Fibroblast of lung (primary cell): ENCODE data around the gene NFIC. TPM values are rescaled to one million over a fixed set of nuclear protein-coding genes. Genes with fewer than 3 reads are reported as not detected.

ENCODE experiments used
- DNase-seq, 2 donors: peaks; one replicate each; pipeline versions ENCODE4 v3.0.0 to v3.0.0-alpha.2; 2010; ENCODE audit warnings: low read depth in 2 of 2
- H2AFZ ChIP-seq: 2 replicates; pipeline ENCODE4 v1.5.1; 2012; ENCODE audit warnings: low read length, control low read depth, inconsistent platforms
- H3K27ac ChIP-seq: 2 replicates; pipeline ENCODE4 v1.5.1; 2011; ENCODE audit warnings: low read length, control low read depth; ENCODE audit not compliant: insufficient read depth
- H3K27me3 ChIP-seq: 2 replicates; pipeline ENCODE4 v1.5.1; 2011; ENCODE audit warnings: mild to moderate bottlenecking, low read length; ENCODE audit not compliant: control insufficient read depth, insufficient read depth
- H3K36me3 ChIP-seq: 2 replicates; pipeline ENCODE4 v1.5.1; 2011; ENCODE audit warnings: low read length; ENCODE audit not compliant: control insufficient read depth, insufficient read depth
- H3K4me1 ChIP-seq: 2 replicates; pipeline ENCODE4 v1.5.1; 2011; ENCODE audit warnings: low read length; ENCODE audit not compliant: control insufficient read depth, insufficient read depth; ENCODE audit errors: extremely low read depth
- H3K4me2 ChIP-seq: 2 replicates; pipeline ENCODE4 v1.5.1; 2011; ENCODE audit warnings: low read length, control low read depth; ENCODE audit not compliant: insufficient read depth; ENCODE audit errors: extremely low read depth
- H3K4me3 ChIP-seq, 4 experiments: fragments of 200-600 bp in 1 of 4; sonication (generic) in 1 of 4; replicated peaks in 1 of 4; 2 replicates each; pipeline ENCODE4 v1.5.1; 2011 to 2016; ENCODE audit warnings: low read length in 4 of 4, low read depth in 3 of 4, mild to moderate bottlenecking in 3 of 4, control low read depth in 2 of 4, inconsistent platforms in 1 of 4, mixed read lengths in 1 of 4; ENCODE audit not compliant: insufficient read depth in 1 of 4; ENCODE audit errors: control extremely low read depth in 1 of 4
- H3K79me2 ChIP-seq: 2 replicates; pipeline ENCODE4 v1.5.1; 2012; ENCODE audit warnings: mild to moderate bottlenecking, low read length, inconsistent platforms; ENCODE audit not compliant: control insufficient read depth, insufficient read depth
- H3K9ac ChIP-seq: 2 replicates; pipeline ENCODE4 v1.5.1; 2011; ENCODE audit warnings: mild to moderate bottlenecking, low read length, control low read depth; ENCODE audit not compliant: insufficient read depth
- H3K9me3 ChIP-seq: 2 replicates; pipeline ENCODE4 v1.5.1; 2012; ENCODE audit warnings: low read depth, low read length; ENCODE audit not compliant: control insufficient read depth, insufficient read depth
- H4K20me1 ChIP-seq: 2 replicates; pipeline ENCODE4 v1.5.1; 2011; ENCODE audit warnings: low read length; ENCODE audit not compliant: control insufficient read depth, insufficient read depth; ENCODE audit errors: extremely low read depth
- EZH2 ChIP-seq: IDR thresholded peaks from 2 replicates; pipeline ENCODE4 v1.5.1; 2012; ENCODE audit warnings: low read length, control low read depth, mild to moderate bottlenecking; ENCODE audit errors: missing control alignments
- polyA plus RNA-seq, 2 donors: library from polyadenylated mRNA; depleted of rRNA in 1 of 2; stranded (reverse) in 1 of 2; unstranded in 1 of 2; fragments of >200 nt; gene quantifications; 2 replicates each; pipeline ENCODE4 v1.2.1, GENCODE V29; 2011 to 2012; ENCODE audit warnings: missing spikeins in 1 of 2
- total RNA-seq: library from RNA; depleted of rRNA; stranded (reverse); fragments of >200 nt; gene quantifications from 2 replicates; pipeline ENCODE4 v1.2.1, GENCODE V29; 2014
- TF ChIP-seq, protein P1 (sequence below), 2 donors: IDR thresholded peaks in 1 of 2; conservative IDR thresholded peaks in 1 of 2; 1 replicate in 1 of 2; 2 replicates in 1 of 2; pipeline ENCODE4 v1.5.1; 2011 to 2012; ENCODE audit warnings: low read length in 2 of 2, control low read depth in 1 of 2, inconsistent platforms in 1 of 2, low read depth in 1 of 2, mild to moderate bottlenecking in 1 of 2

Gene NFIC
- total and polyA plus RNA-seq, 2 donors (not counting 1 experiment from before 2014, with no cell fraction given), result 7.9 to 66.4 TPM

DNA sequence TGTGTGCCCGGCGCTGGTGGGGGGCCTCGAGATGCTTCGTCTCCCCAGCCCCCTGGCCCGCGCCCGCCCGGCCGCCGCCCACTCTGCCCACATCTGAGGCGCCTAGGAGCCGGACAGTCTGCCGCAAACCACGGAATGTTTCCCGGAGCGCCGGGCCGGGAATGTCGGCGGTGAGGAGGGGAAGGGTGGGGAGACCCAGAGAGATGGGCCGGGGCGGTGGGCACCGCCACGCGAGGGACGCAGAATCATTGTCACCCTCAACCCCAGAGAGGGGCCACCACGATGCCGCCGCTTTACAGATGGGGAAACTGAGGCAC is 46.1 kb upstream of the NFIC start:
- Histone ChIP-seq H3K9me3 (no peaks in the 10 kb centered on the region), H3K9ac (no peak overlapping the region), H3K4me3 (no peak overlapping the region), H2AFZ (no peak overlapping the region), H3K27ac (no peak overlapping the region), H3K79me2 (no peaks in the 10 kb centered on the region), H3K4me1 (no peaks in the 10 kb centered on the region), H3K27me3 (no peaks in the 10 kb centered on the region), H3K4me2 (no peak overlapping the region), H3K36me3 (no peaks in the 10 kb centered on the region), H4K20me1 (no peaks in the 10 kb centered on the region)
- peak in 1 of 2 donors; percentile 54 for DNase-seq
- TF ChIP-seq, protein P1, sequence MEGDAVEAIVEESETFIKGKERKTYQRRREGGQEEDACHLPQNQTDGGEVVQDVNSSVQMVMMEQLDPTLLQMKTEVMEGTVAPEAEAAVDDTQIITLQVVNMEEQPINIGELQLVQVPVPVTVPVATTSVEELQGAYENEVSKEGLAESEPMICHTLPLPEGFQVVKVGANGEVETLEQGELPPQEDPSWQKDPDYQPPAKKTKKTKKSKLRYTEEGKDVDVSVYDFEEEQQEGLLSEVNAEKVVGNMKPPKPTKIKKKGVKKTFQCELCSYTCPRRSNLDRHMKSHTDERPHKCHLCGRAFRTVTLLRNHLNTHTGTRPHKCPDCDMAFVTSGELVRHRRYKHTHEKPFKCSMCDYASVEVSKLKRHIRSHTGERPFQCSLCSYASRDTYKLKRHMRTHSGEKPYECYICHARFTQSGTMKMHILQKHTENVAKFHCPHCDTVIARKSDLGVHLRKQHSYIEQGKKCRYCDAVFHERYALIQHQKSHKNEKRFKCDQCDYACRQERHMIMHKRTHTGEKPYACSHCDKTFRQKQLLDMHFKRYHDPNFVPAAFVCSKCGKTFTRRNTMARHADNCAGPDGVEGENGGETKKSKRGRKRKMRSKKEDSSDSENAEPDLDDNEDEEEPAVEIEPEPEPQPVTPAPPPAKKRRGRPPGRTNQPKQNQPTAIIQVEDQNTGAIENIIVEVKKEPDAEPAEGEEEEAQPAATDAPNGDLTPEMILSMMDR (conservative IDR thresholded peaks at IDR 0.05 in 1 of 2, IDR thresholded peaks at IDR 0.05 in 1 of 2; ENCODE audit: low read depth in 1 of 2, low read length in 2 of 2), result no peak
- no peak for TF ChIP-seq EZH2

DNA sequence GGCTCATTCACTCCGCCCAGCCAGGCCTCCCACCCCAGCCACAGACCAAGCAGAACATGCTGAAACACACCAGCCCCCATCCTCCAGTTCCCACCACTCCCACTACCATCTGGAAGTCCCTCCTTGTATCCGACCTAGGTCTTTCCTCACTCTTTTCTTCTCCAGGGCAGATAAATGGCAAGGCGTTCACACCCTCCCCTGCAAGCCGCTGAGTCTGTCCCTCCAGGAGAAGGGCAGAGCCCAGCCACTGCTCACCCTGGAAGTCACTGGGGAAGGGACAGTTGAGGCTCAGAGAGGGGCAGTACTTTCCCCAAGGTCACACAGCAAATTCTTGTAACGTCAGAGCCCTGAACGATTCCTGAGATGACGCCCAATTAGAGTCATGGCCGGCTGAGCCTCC is 45.5 kb upstream of the NFIC start:
- H3K4me3 ChIP-seq, result no peak overlapping the region
- H3K4me2 ChIP-seq, result no peak overlapping the region
- H4K20me1 ChIP-seq, result no peaks in the 10 kb centered on the region

DNA sequence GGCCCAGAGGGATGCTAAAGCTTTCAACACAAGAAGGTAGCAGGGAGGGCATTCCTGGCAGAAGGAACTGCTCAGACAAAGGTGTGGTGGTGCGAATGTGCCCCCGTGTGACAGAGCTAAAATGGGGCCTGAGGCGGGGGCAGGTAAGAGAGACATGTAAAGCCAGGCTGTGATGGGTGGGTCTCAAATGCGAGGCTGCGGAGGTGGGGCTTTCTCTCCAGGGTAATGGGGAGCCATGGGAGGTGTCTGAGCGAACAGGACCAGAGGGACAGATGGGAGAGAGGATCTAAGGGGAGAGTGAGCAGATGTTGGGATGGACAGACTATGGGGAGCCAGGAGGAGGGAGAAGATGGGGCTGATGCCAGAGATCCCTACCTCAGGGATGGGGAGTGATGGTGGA is 44.7 kb upstream of the NFIC start:
- Histone ChIP-seq H4K20me1 (no peaks in the 10 kb centered on the region), H3K4me3 (no peak overlapping the region), H3K36me3 (no peaks in the 10 kb centered on the region), H3K4me2 (no peak overlapping the region), H3K4me1 (no peaks in the 10 kb centered on the region), H3K9me3 (no peaks in the 10 kb centered on the region), H3K27ac (no peak overlapping the region), H3K9ac (no peak overlapping the region), H2AFZ (no peak overlapping the region), H3K79me2 (no peaks in the 10 kb centered on the region), H3K27me3 (no peaks in the 10 kb centered on the region)
- no peak for TF ChIP-seq EZH2
- TF ChIP-seq, protein P1 (conservative IDR thresholded peaks at IDR 0.05 in 1 of 2, IDR thresholded peaks at IDR 0.05 in 1 of 2; ENCODE audit: low read depth in 1 of 2, low read length in 2 of 2), result no peak
- DNase-seq, result no peak

More for the DNA sequence above, 45.5 kb upstream of the NFIC start:
- H3K36me3 ChIP-seq, result no peaks in the 10 kb centered on the region
- DNase-seq, result no peak
- TF ChIP-seq, protein P1 (conservative IDR thresholded peaks at IDR 0.05 in 1 of 2, IDR thresholded peaks at IDR 0.05 in 1 of 2; ENCODE audit: low read depth in 1 of 2, low read length in 2 of 2), result no peak
- TF ChIP-seq EZH2, result no peak
- no peak overlapping the region for H2AFZ ChIP-seq
- H3K9ac ChIP-seq, result no peak overlapping the region
- H3K27ac ChIP-seq, result no peak overlapping the region
- H3K9me3 ChIP-seq, result no peaks in the 10 kb centered on the region
- no peaks in the 10 kb centered on the region for H3K79me2 ChIP-seq
- H3K4me1 ChIP-seq, result no peaks in the 10 kb centered on the region
- H3K27me3 ChIP-seq, result no peaks in the 10 kb centered on the region
